ENCODE measurements around the gene RAP1GAP2. TPM values are rescaled to one million over a fixed set of nuclear protein-coding genes. Genes with fewer than 3 reads are reported as not detected.

The RAP1GAP2 gene
- total and polyA plus RNA-seq, 2 of the 8 experiments (the other 6 are each of a cell fraction or from before 2014, with no cell fraction given), result 24.0 to 63.8 TPM

DNA sequence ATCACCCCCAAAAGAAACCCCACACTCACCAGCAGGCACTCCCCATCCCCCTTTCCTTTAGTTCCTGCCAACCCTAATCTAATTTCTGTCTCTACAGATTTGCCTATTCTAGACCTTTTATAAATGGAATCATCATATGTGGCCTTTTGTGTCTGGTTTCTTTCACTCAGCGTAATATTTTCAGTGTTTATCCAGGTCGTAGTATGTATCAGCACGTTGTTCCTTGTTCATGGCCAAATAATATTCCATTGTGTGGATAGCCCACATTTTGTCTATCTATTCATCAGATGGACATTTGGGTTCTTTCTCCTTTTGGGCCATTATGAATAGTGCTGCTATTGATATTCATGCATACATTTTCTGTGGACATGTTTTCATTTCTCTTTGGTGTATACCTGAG lies 193.6 kb downstream of the RAP1GAP2 start:
- H4K8ac ChIP-seq (ENCODE audit: extremely low read depth, insufficient read depth, low read length), result no peak overlapping the region
- H2BK5ac ChIP-seq (ENCODE audit: low read depth, low read length), result no peak overlapping the region
- POLR2A ChIA-PET (ENCODE audit: partially characterized antibody), result no interaction called here
- H3K27ac ChIP-seq (ENCODE audit: low read depth, low read length), result no peak overlapping the region
- FAIRE-seq, result no peak
- H3K4me2 ChIP-seq (ENCODE audit: insufficient read depth in 1 of 2, low read depth in 2 of 2, low read length in 2 of 2), result no peak overlapping the region
- no peak overlapping the region for H3K14ac ChIP-seq (ENCODE audit: insufficient read length)
- H3K79me1 ChIP-seq (ENCODE audit: low read depth, low read length), result no peaks in the 10 kb centered on the region
- H3K4ac ChIP-seq (replicated peaks; ENCODE audit: insufficient read length, low read depth, low read length), result no peak overlapping the region
- no peak overlapping the region for H4K91ac ChIP-seq (replicated peaks; ENCODE audit: insufficient read length, low read length)
- WGBS, 2 experiments (ENCODE audit: extremely low coverage in 1 of 2, insufficient coverage in 1 of 2, insufficient read length in 1 of 2, insufficient replicate concordance in 2 of 2, low coverage in 1 of 2, low lambda C conversion rate in 2 of 2, missing lambda C conversion rate in 1 of 2), result 95% methylated on average over 3 of the region's 3 CpGs; no CpG with 5 or more reads in 1 of the 2 experiments
- H2BK15ac ChIP-seq (ENCODE audit: low read length), result no peak overlapping the region
- H3K36me3 ChIP-seq (ENCODE audit: control insufficient read depth in 2 of 4, insufficient read depth in 4 of 4, low read length in 3 of 4), result peaks cover 6 to 22% (median 13%) of the 10 kb centered on the region in 4 experiments; a peak in 6 of 8 replicates
- H3K9me3 ChIP-seq (ENCODE audit: insufficient read depth in 2 of 2, low read depth in 1 of 2, low read length in 1 of 2), result no peaks in the 10 kb centered on the region
- no peak overlapping the region for H3K23ac ChIP-seq (ENCODE audit: insufficient read length)
- no peak overlapping the region for H3K4me3 ChIP-seq (ENCODE audit: extremely low read depth in 1 of 4, insufficient read depth in 2 of 4, low read depth in 3 of 4, low read length in 4 of 4)
- H2BK20ac ChIP-seq (ENCODE audit: low read length), result no peak overlapping the region
- peaks cover 2 to 7% of the 10 kb centered on the region in 2 experiments for H4K20me1 ChIP-seq (replicated peaks in 1 of 2; ENCODE audit: control insufficient read depth in 1 of 2, insufficient read depth in 2 of 2, low read length in 2 of 2)
- no peak overlapping the region for H2BK12ac ChIP-seq (ENCODE audit: low read depth, low read length)
- no peak overlapping the region for H2AK5ac ChIP-seq (ENCODE audit: low read depth, low read length)
- no peak overlapping the region for H3K9ac ChIP-seq (replicated peaks in 1 of 4; ENCODE audit: extremely low read depth in 1 of 4, low read depth in 3 of 4, low read length in 3 of 4)
- no peak overlapping the region for H3K18ac ChIP-seq (ENCODE audit: extremely low read depth, low read length)
- no peak overlapping the region for H2BK120ac ChIP-seq (replicated peaks; ENCODE audit: low read depth, low read length)
- H3K56ac ChIP-seq (replicated peaks; ENCODE audit: insufficient read length, low read depth, low read length), result no peak overlapping the region
- H3K27me3 ChIP-seq (replicated peaks in 1 of 4; ENCODE audit: control insufficient read depth in 3 of 4, extremely low read depth in 1 of 4, insufficient read depth in 3 of 4, low read length in 3 of 4), result no peaks in the 10 kb centered on the region; a peak in 1 of 7 replicates
- no peaks in the 10 kb centered on the region for H3K4me1 ChIP-seq (replicated peaks in 1 of 4; ENCODE audit: control insufficient read depth in 3 of 4, insufficient read depth in 4 of 4, low read length in 3 of 4)
- no peaks in the 10 kb centered on the region for H3K79me2 ChIP-seq (ENCODE audit: control insufficient read depth in 1 of 2, insufficient read depth in 2 of 2, low read length in 2 of 2)
- H2AFZ ChIP-seq (ENCODE audit: low read length), result no peak overlapping the region
- H3K23me2 ChIP-seq (ENCODE audit: low read depth, low read length), result no peaks in the 10 kb centered on the region
- CTCF ChIA-PET (ENCODE audit: partially characterized antibody), result interaction anchor here (0.5 to 2.0 kb wide), 2 partner anchors 23 to 117 kb away, joined by 4 read pairs; no protein-coding TSS in a partner anchor
- DNase-seq (ENCODE audit: low read depth in 1 of 2, low spot score in 2 of 2), result no peak
- no peak overlapping the region for H4K5ac ChIP-seq (ENCODE audit: insufficient read length, low read depth, low read length)
- TF ChIP-seq, protein P1, sequence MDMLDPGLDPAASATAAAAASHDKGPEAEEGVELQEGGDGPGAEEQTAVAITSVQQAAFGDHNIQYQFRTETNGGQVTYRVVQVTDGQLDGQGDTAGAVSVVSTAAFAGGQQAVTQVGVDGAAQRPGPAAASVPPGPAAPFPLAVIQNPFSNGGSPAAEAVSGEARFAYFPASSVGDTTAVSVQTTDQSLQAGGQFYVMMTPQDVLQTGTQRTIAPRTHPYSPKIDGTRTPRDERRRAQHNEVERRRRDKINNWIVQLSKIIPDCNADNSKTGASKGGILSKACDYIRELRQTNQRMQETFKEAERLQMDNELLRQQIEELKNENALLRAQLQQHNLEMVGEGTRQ (IDR thresholded peaks at IDR 0.05; ENCODE audit: low read length), result no peak
- TF ChIP-seq JUND (IDR thresholded peaks at IDR 0.05; ENCODE audit: low read length) (no peak), NRF1 (IDR thresholded peaks at IDR 0.05; ENCODE audit: low read depth, low read length) (no peak), TAF1 (IDR thresholded peaks at IDR 0.05; ENCODE audit: low read depth, low read length) (no peak), MAFK (IDR thresholded peaks at IDR 0.05; ENCODE audit: low read depth, low read length) (no peak), SIX5 (IDR thresholded peaks at IDR 0.05; ENCODE audit: low read depth, low read length) (no peak), TAF7 (optimal IDR thresholded peaks at IDR 0.05; ENCODE audit: borderline replicate concordance, low read depth, low read length) (no peak), RXRA (IDR thresholded peaks at IDR 0.05; ENCODE audit: insufficient read depth, low read depth, low read length) (no peak), SIRT6 (IDR thresholded peaks at IDR 0.05; ENCODE audit: low read length) (no peak), EGR1 (IDR thresholded peaks at IDR 0.05; ENCODE audit: borderline replicate concordance, low read depth, low read length) (no peak), SAP30 (IDR thresholded peaks at IDR 0.05; ENCODE audit: insufficient read depth, insufficient replicate concordance, low read length) (no peak), POLR2A (IDR thresholded peaks at IDR 0.05; ENCODE audit: control extremely low read depth in 1 of 2, low read depth in 2 of 2, low read length in 2 of 2) (no peak), ASH2L (IDR thresholded peaks at IDR 0.05; ENCODE audit: low read length) (no peak)
- TF ChIP-seq, protein P2, sequence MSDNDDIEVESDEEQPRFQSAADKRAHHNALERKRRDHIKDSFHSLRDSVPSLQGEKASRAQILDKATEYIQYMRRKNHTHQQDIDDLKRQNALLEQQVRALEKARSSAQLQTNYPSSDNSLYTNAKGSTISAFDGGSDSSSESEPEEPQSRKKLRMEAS (IDR thresholded peaks at IDR 0.05), result no peak
